Body of pancreas (tissue), 4 donors: ENCODE data around the gene ERLIN1. TPM values are rescaled to one million over a fixed set of nuclear protein-coding genes. Genes with fewer than 3 reads are reported as not detected.

Source experiments
- ATAC-seq: fragments of 150-250 bp; one replicate; pipeline ENCODE4 v1.9.1; 2016
- DNase-seq, 4 donors: peaks; one replicate each; pipeline ENCODE4 v3.0.0-alpha.2; 2019
- H3K27ac ChIP-seq, 4 donors: fragments of 200-600 bp; sonication (generic); 1 replicate in 3 of 4; 2 replicates in 1 of 4; pipeline versions ENCODE4 v1.5.1 to v1.6.1; 2016 to 2019; ENCODE audit warnings: mild to moderate bottlenecking in 1 of 4, mixed read lengths in 1 of 4, moderate library complexity in 1 of 4
- H3K27me3 ChIP-seq, 2 donors: fragments of 200-600 bp; sonication (generic); one replicate each; pipeline ENCODE4 v1.6.0; 2016; ENCODE audit warnings: mild to moderate bottlenecking in 1 of 2
- H3K36me3 ChIP-seq, 2 donors: fragments of 200-600 bp; sonication (generic); replicated peaks in 1 of 2; 2 replicates each; pipeline ENCODE4 v1.5.1; 2016; ENCODE audit warnings: low read depth in 2 of 2; ENCODE audit not compliant: insufficient read depth in 1 of 2
- H3K4me1 ChIP-seq: fragments of 200-600 bp; sonication (generic); one replicate; pipeline ENCODE4 v1.6.0; 2016
- H3K4me3 ChIP-seq, 2 donors: fragments of 200-600 bp; sonication (generic); 1 replicate in 1 of 2; 2 replicates in 1 of 2; pipeline ENCODE4 v1.5.1; 2016 to 2019
- H3K9me3 ChIP-seq, 3 donors: fragments of 200-600 bp; sonication (generic); 1 replicate in 2 of 3; 2 replicates in 1 of 3; pipeline ENCODE4 v1.5.1; 2016
- POLR2A ChIP-seq, 3 donors: fragments of 450-650 bp; IDR thresholded peaks; one replicate each; pipeline ENCODE4 v1.6.1; 2016; ENCODE audit warnings: antibody characterized with exemption in 3 of 3, mild to moderate bottlenecking in 2 of 3
- WGBS, 2 donors: methylation state at CpG; one replicate each; pipeline ENCODE4 v1.1.5; 2017; 5-methylcytosine and 5-hydroxymethylcytosine counted together
- intact Hi-C: fragments of 100-400 bp; cut with DNase I; formaldehyde crosslinking; loops from one replicate; pipeline ENCODE4 v1.15.1; 2023
- total RNA-seq, 2 donors: library from RNA; depleted of rRNA; stranded (reverse); fragments of >200 nt; gene quantifications; one replicate each; pipeline ENCODE4 v1.1.0, GENCODE V29; 2016
- TF ChIP-seq, protein P1 (sequence below), 7 experiments: fragments of 450-650 bp in 4 of 7; fragments of 200-600 bp in 3 of 7; sonication (generic) in 3 of 7; IDR thresholded peaks; one replicate each; pipeline ENCODE4 v1.5.1; 2016 to 2019; ENCODE audit warnings: antibody characterized with exemption in 7 of 7

ERLIN1 gene
- total RNA-seq, 2 donors from 2014 or later = 3.6 to 14.3 TPM

DNA sequence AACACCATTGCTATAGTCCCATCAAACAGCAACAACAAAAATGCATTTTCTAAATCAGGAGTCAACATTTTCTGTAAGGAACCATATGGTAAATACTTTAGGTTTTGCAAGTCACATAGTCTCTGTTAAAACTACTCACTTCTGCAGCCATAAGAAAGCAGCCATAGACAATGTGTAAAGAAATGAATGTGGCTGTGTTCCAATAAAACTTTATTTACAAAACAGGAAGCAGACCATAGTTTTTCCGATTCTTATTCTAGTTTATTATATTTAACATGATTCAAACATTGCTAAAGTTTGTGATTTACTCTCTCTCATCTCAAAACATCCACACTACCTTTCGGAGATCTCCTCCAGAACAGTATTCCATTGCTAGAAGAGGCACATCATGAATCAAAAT lies 36.7 kb upstream of the ERLIN1 start:
- Histone ChIP-seq H3K27me3 (no peaks in the 10 kb centered on the region), H3K4me3 (no peak overlapping the region), H3K4me1 (no peaks in the 10 kb centered on the region), H3K9me3 (no peaks in the 10 kb centered on the region), H3K27ac (no peak overlapping the region), H3K36me3 (peaks cover 0 to 23% of the 10 kb centered on the region in 2 donors)
- DNase-seq (no peak), ATAC-seq (no peak)
- WGBS, 2 donors = 97 to 98% methylated on average over 2 of the region's 2 CpGs
- no peak for TF ChIP-seq POLR2A (IDR thresholded peaks at IDR 0.05)
- TF ChIP-seq, protein P1, sequence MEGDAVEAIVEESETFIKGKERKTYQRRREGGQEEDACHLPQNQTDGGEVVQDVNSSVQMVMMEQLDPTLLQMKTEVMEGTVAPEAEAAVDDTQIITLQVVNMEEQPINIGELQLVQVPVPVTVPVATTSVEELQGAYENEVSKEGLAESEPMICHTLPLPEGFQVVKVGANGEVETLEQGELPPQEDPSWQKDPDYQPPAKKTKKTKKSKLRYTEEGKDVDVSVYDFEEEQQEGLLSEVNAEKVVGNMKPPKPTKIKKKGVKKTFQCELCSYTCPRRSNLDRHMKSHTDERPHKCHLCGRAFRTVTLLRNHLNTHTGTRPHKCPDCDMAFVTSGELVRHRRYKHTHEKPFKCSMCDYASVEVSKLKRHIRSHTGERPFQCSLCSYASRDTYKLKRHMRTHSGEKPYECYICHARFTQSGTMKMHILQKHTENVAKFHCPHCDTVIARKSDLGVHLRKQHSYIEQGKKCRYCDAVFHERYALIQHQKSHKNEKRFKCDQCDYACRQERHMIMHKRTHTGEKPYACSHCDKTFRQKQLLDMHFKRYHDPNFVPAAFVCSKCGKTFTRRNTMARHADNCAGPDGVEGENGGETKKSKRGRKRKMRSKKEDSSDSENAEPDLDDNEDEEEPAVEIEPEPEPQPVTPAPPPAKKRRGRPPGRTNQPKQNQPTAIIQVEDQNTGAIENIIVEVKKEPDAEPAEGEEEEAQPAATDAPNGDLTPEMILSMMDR (IDR thresholded peaks at IDR 0.05) = no peak
- intact Hi-C loops = no loop called here

DNA sequence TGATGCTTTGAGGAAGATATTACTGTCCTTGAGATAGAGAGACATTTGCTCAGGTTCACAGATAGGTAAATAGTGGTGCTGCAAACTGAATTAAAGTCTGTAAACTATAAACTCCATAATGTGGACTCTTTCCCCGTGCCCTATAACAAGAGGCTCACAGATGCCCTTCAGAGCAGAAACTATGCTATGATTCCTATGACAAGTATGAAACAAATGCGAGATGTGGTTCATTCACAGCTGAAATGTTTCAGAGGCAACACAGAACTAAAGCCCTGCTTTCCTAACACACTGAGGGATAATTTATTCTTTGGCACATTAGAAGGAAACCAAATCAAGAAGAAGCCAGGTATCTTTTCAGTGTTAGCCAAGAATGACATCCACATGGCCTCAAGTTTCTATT lies 30.2 kb upstream of the ERLIN1 start:
- H3K36me3 ChIP-seq = peaks cover 4 to 20% of the 10 kb centered on the region in 2 donors
- intact Hi-C loops = no loop called here
- TF ChIP-seq, protein P1 (IDR thresholded peaks at IDR 0.05) = no peak
- no peak for TF ChIP-seq POLR2A (IDR thresholded peaks at IDR 0.05)
- no peak overlapping the region for H3K4me3 ChIP-seq
- H3K27ac ChIP-seq = no peak overlapping the region
- no peaks in the 10 kb centered on the region for H3K9me3 ChIP-seq
- H3K4me1 ChIP-seq = no peaks in the 10 kb centered on the region
- no peaks in the 10 kb centered on the region for H3K27me3 ChIP-seq
- ATAC-seq (no peak), DNase-seq (no peak)
- WGBS, 2 donors = 78 to 91% methylated on average over 2 of the region's 2 CpGs

DNA sequence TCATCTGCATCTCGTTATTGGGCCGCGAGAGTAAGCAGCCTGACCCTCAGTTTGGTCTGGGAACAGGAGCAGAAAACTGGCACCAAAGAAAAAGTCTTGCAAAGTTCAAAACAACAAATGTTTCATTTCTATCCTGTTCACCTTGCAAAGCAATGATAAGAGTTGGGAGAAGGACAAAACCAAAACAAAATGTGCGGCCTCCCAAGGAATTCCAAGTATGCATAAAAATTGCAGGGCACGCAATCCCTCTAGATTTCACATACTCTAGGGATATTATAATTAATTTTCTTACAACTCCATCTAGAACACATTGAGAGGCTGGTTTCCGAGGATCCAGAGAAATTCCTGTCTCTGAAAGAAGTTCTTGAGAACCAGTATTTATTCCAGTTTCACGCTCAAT lies 23.5 kb upstream of the ERLIN1 start:
- H3K36me3 ChIP-seq = peaks cover 0 to 3% of the 10 kb centered on the region in 2 donors
- DNase-seq = peak in 1 of 4 donors; percentile 14
- peak; percentile 65 for ATAC-seq

DNA sequence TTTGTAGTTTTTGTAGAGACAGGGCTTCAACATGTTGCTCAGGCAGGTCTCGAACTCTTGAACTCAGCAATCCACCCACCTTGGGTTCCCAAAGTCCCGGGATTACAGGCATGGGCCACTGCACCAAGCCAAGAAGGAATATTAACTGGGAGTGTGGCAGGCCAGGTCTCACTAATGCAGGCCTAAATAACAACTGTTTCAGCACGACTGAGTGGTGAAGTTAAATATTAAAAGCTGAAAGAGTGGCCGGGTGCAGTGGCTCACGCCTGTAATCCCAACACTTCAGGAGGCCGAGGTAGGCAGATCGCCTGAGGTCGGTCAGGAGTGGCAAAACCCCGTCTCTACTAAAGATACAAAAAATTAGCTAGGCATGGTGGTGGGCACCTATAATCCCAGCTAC lies 22.4 kb upstream of the ERLIN1 start:
- ATAC-seq (no peak), DNase-seq (no peak)
- Histone ChIP-seq H3K36me3 (peaks cover 0 to 5% of the 10 kb centered on the region in 2 donors), H3K27me3 (no peaks in the 10 kb centered on the region), H3K4me3 (no peak overlapping the region), H3K4me1 (peaks cover 4% of the 10 kb centered on the region), H3K27ac (peak overlapping the region in 2 of 4 donors; percentile 32 to 63), H3K9me3 (no peaks in the 10 kb centered on the region)
- no peak for TF ChIP-seq POLR2A (IDR thresholded peaks at IDR 0.05)
- TF ChIP-seq, protein P1 (IDR thresholded peaks at IDR 0.05) = no peak
- WGBS, 2 donors = 72 to 83% methylated on average over 9 of the region's 9 CpGs
- intact Hi-C loops = no loop called here

More for the DNA sequence above, 23.5 kb upstream of the ERLIN1 start:
- Histone ChIP-seq H3K27ac (peak overlapping the region in 2 of 4 donors; percentile 32 to 63), H3K27me3 (no peaks in the 10 kb centered on the region), H3K9me3 (no peaks in the 10 kb centered on the region), H3K4me3 (no peak overlapping the region), H3K4me1 (peaks cover 4% of the 10 kb centered on the region)
- WGBS, 2 donors = 62 to 68% methylated on average over 7 of the region's 7 CpGs
- intact Hi-C loops = no loop called here
- TF ChIP-seq, protein P1 (IDR thresholded peaks at IDR 0.05) = no peak
- TF ChIP-seq POLR2A (IDR thresholded peaks at IDR 0.05) = no peak

DNA sequence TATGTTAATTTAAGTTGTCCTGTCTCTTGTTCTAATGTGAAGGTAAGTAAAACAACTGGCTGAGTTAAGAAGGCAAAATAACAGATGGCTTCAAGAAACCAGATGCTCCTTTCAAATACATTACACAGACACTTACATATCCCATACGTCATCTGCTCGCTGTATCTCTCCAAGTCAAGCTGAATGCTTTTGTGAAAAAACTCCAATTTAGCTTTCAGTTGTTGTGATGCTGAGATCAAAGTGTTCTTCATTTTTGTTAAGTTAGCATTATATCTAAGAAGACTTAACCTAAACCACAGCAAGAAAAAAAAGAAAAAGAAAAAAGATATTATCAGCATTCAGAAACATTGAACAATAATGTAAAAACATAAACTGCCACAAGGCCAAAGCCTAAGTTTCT lies 18.5 kb upstream of the ERLIN1 start:
- Histone ChIP-seq H3K9me3 (no peaks in the 10 kb centered on the region), H3K4me3 (no peak overlapping the region), H3K36me3 (peaks cover 0 to 10% of the 10 kb centered on the region in 2 donors), H3K4me1 (peaks cover 4% of the 10 kb centered on the region), H3K27ac (no peak overlapping the region), H3K27me3 (no peaks in the 10 kb centered on the region)
- no peak for ATAC-seq
- WGBS, 2 donors = 91 to 93% methylated on average over 2 of the region's 2 CpGs
- DNase-seq = no peak
- TF ChIP-seq, protein P1 (IDR thresholded peaks at IDR 0.05) = no peak
- no peak for TF ChIP-seq POLR2A (IDR thresholded peaks at IDR 0.05)
- intact Hi-C loops = no loop called here
